GM23338 (cell line): ENCODE results near the gene ARHGEF39.

Experiments
- CREB1 ChIP-seq: fragments of 250-450 bp; sonication (Bioruptor Pico); IDR thresholded peaks from 2 replicates; pipeline ENCODE4 v1.5.0; 2020; ENCODE audit warnings: low read depth, mild to moderate bottlenecking, moderate library complexity
- EZH2 ChIP-seq: fragments of 200-600 bp; sonication (generic); IDR thresholded peaks from one replicate; pipeline ENCODE4 v1.8.0; 2017; ENCODE audit warnings: antibody characterized with exemption, mild to moderate bottlenecking, low read depth; ENCODE audit not compliant: unreplicated experiment
- EZH2phosphoT487 ChIP-seq: fragments of 200-600 bp; sonication (generic); IDR thresholded peaks from one replicate; pipeline ENCODE4 v1.8.1; 2018; ENCODE audit warnings: antibody characterized with exemption; ENCODE audit not compliant: unreplicated experiment
- JUNB ChIP-seq: IDR thresholded peaks from one replicate; pipeline ENCODE4 v1.6.1; 2016; ENCODE audit warnings: antibody characterized with exemption; ENCODE audit not compliant: unreplicated experiment
- POLR2AphosphoS5 ChIP-seq: IDR thresholded peaks from 2 replicates; pipeline ENCODE4 v1.6.1; 2016; ENCODE audit warnings: antibody characterized with exemption, low read depth
- ZNF114 ChIP-seq: fragments of 250-450 bp; sonication (Bioruptor Pico); IDR thresholded peaks from 2 replicates; pipeline ENCODE4 v1.5.0; 2020; ENCODE audit warnings: mild to moderate bottlenecking, moderate library complexity
- TF ChIP-seq, protein P1 (sequence below), 2 experiments: fragments of 200-600 bp in 1 of 2; sonication (generic) in 1 of 2; conservative IDR thresholded peaks; 2 replicates each; pipeline versions ENCODE4 v1.5.1 to v1.6.1; 2016 to 2017; ENCODE audit warnings: antibody characterized with exemption in 2 of 2, low read depth in 2 of 2, mild to moderate bottlenecking in 2 of 2, moderate library complexity in 1 of 2
- TF ChIP-seq, protein P2 (sequence below): IDR thresholded peaks from one replicate; pipeline ENCODE4 v1.6.1; 2018; ENCODE audit warnings: antibody characterized with exemption; ENCODE audit not compliant: unreplicated experiment
- TF ChIP-seq, protein P3 (sequence below): IDR thresholded peaks from 2 replicates; pipeline ENCODE4 v1.6.1; 2016; ENCODE audit warnings: antibody characterized with exemption

DNA sequence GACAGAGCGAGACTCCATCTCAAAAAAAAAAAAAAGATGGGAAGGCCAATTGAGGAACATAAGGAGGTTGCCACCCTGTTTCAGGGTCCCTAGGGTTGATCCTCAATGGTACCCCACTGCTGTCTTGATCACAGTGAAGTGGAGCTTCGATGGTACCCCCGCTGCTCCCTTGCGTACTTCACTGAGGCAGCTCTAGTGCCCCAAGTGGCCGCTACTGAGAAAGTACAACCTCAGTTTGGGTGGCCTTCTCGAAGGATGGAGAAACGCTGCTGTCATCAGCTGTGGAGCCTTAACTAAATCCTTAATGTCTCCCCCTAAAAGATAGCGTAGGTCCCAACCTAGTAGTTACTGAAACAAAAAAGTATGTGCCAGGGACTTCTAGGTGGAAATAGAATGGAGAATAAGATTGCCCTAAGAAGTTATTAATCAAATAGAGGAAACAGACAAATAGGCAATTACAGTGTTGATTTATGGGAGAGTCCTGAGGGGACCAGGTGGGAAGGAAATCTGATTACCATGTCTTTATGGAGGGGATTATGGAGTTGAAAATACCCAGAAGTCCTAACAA lies 53.7 kb downstream of the ARHGEF39 start:
- TF ChIP-seq EZH2phosphoT487 = no peak
- TF ChIP-seq, protein P1, sequence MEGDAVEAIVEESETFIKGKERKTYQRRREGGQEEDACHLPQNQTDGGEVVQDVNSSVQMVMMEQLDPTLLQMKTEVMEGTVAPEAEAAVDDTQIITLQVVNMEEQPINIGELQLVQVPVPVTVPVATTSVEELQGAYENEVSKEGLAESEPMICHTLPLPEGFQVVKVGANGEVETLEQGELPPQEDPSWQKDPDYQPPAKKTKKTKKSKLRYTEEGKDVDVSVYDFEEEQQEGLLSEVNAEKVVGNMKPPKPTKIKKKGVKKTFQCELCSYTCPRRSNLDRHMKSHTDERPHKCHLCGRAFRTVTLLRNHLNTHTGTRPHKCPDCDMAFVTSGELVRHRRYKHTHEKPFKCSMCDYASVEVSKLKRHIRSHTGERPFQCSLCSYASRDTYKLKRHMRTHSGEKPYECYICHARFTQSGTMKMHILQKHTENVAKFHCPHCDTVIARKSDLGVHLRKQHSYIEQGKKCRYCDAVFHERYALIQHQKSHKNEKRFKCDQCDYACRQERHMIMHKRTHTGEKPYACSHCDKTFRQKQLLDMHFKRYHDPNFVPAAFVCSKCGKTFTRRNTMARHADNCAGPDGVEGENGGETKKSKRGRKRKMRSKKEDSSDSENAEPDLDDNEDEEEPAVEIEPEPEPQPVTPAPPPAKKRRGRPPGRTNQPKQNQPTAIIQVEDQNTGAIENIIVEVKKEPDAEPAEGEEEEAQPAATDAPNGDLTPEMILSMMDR (conservative IDR thresholded peaks at IDR 0.05; ENCODE audit: low read depth in 2 of 2) = peak; percentile 73 to 82
- TF ChIP-seq EZH2 = no peak
- TF ChIP-seq POLR2AphosphoS5 = no peak
- TF ChIP-seq, protein P2, sequence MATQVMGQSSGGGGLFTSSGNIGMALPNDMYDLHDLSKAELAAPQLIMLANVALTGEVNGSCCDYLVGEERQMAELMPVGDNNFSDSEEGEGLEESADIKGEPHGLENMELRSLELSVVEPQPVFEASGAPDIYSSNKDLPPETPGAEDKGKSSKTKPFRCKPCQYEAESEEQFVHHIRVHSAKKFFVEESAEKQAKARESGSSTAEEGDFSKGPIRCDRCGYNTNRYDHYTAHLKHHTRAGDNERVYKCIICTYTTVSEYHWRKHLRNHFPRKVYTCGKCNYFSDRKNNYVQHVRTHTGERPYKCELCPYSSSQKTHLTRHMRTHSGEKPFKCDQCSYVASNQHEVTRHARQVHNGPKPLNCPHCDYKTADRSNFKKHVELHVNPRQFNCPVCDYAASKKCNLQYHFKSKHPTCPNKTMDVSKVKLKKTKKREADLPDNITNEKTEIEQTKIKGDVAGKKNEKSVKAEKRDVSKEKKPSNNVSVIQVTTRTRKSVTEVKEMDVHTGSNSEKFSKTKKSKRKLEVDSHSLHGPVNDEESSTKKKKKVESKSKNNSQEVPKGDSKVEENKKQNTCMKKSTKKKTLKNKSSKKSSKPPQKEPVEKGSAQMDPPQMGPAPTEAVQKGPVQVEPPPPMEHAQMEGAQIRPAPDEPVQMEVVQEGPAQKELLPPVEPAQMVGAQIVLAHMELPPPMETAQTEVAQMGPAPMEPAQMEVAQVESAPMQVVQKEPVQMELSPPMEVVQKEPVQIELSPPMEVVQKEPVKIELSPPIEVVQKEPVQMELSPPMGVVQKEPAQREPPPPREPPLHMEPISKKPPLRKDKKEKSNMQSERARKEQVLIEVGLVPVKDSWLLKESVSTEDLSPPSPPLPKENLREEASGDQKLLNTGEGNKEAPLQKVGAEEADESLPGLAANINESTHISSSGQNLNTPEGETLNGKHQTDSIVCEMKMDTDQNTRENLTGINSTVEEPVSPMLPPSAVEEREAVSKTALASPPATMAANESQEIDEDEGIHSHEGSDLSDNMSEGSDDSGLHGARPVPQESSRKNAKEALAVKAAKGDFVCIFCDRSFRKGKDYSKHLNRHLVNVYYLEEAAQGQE = no peak
- TF ChIP-seq CREB1 (CRISPR knock-in tag) = no peak
- no peak for TF ChIP-seq JUNB
- TF ChIP-seq, protein P3, sequence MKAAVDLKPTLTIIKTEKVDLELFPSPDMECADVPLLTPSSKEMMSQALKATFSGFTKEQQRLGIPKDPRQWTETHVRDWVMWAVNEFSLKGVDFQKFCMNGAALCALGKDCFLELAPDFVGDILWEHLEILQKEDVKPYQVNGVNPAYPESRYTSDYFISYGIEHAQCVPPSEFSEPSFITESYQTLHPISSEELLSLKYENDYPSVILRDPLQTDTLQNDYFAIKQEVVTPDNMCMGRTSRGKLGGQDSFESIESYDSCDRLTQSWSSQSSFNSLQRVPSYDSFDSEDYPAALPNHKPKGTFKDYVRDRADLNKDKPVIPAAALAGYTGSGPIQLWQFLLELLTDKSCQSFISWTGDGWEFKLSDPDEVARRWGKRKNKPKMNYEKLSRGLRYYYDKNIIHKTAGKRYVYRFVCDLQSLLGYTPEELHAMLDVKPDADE = no peak
- no peak for TF ChIP-seq ZNF114 (CRISPR knock-in tag)
